ENCODE results near the gene CD300LB. TPM values are rescaled to one million over a fixed set of nuclear protein-coding genes. Genes with fewer than 3 reads are reported as not detected.
A peak's percentile ranks its signal among the peaks of the same experiment; 100 is the strongest.

The CD300LB gene
- total and polyA plus RNA-seq, 10 of the 15 experiments (the other 5 are each of a cell fraction or from before 2014, with no cell fraction given), result 0.08 to 0.57 (median 0.25) TPM; not detected in 4

DNA sequence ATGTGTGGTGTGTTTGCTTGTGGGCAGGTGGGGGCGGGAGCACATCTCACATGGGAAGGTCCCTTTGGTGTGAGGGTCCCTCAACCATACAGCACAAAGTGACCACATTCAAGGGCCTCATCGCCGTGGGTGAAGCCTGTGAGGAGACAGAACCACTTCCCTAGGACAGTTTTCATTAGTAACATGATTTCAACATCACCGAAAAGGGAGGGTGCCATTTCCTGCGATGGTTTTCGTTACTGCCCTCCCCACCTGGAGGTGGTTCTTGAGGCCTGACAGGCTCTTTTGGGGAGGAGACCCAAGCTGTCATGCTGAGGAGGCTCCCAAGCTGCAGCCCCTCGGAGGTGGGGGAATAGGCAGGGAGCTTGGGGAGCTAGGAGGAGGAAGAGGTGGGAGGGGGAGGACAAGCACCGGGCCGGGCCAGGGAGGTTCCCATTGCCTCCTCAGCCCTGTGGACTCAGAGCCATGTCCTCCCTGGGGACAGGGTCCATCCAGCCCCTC is 9.5 kb downstream of the CD300LB start:
- SMC1A ChIA-PET (ENCODE audit: uncharacterized antibody, unreplicated experiment), result interaction anchor here (2.0 to 4.0 kb wide), 2 partner anchors 10 kb away, joined by 8 to 21 read pairs; partner anchors contain the start of gene CD300LB
- ATAC-seq, result peak; percentile 68
- RAD21 ChIA-PET (ENCODE audit: unreplicated experiment), result interaction anchor here (1.2 kb wide), 1 partner anchor 79 kb away, joined by 3 read pairs; no protein-coding TSS in a partner anchor
- no peak overlapping the region for H3K4me3 ChIP-seq
- FAIRE-seq, result no peak
- H3K4me1 ChIP-seq (ENCODE audit: control insufficient read depth, insufficient read depth, low read length), result peaks cover 10% of the 10 kb centered on the region
- H3K36me3 ChIP-seq (ENCODE audit: control insufficient read depth in 2 of 2, insufficient read depth in 2 of 2, low read length in 1 of 2), result no peaks in the 10 kb centered on the region
- no peak overlapping the region for H3K9ac ChIP-seq (ENCODE audit: control insufficient read depth, insufficient read depth, low read length)
- no peaks in the 10 kb centered on the region; the same call in 2 of the 3 replicates for H3K9me3 ChIP-seq (replicated peaks; ENCODE audit: control insufficient read depth, insufficient read depth, low read length)
- H3K27me3 ChIP-seq (replicated peaks in 1 of 2; ENCODE audit: control insufficient read depth in 2 of 2, insufficient read depth in 2 of 2, low read length in 1 of 2), result no peaks in the 10 kb centered on the region; a peak in 1 of 4 replicates
- CTCF ChIA-PET, result interaction anchor here (0.6 to 1.4 kb wide), 4 partner anchors 11 to 229 kb away, joined by 3 to 4 read pairs (median 3); partner anchors contain the start of gene GPR142
- DNase-seq (ENCODE audit: low read depth, low spot score), result no peak
- BruUV-seq (replicated peaks), result no TSS peak
- no peaks in the 10 kb centered on the region for H3K79me2 ChIP-seq (ENCODE audit: control insufficient read depth, insufficient read depth, low read length)
- in situ Hi-C loops (cut with MboI), result no loop called here
- H3K27ac ChIP-seq (ENCODE audit: control insufficient read depth, insufficient read depth), result no peak overlapping the region
- intact Hi-C loops (cut with micrococcal nuclease; ENCODE audit: unreplicated experiment), result no loop called here
- H4K20me1 ChIP-seq (ENCODE audit: control insufficient read depth, insufficient read depth), result no peaks in the 10 kb centered on the region
- no peak overlapping the region for H3K4me2 ChIP-seq (ENCODE audit: control insufficient read depth, insufficient read depth)
- WGBS (ENCODE audit: insufficient coverage, insufficient replicate concordance, low lambda C conversion rate, missing lambda C conversion rate), result 2% methylated on average over 6 of the region's 9 CpGs
- H2AFZ ChIP-seq (ENCODE audit: control insufficient read depth, low read depth, low read length), result no peak overlapping the region
- POLR2A ChIA-PET, result interaction anchor here (1.0 kb wide), 2 partner anchors 9 to 10 kb away, joined by 3 to 4 read pairs; no protein-coding TSS in a partner anchor
- TF ChIP-seq FOXM1 (IDR thresholded peaks at IDR 0.05; ENCODE audit: low read depth, low read length), result no peak
- no peak for TF ChIP-seq TARDBP (IDR thresholded peaks at IDR 0.05; ENCODE audit: borderline replicate concordance)
- TF ChIP-seq, protein P1, sequence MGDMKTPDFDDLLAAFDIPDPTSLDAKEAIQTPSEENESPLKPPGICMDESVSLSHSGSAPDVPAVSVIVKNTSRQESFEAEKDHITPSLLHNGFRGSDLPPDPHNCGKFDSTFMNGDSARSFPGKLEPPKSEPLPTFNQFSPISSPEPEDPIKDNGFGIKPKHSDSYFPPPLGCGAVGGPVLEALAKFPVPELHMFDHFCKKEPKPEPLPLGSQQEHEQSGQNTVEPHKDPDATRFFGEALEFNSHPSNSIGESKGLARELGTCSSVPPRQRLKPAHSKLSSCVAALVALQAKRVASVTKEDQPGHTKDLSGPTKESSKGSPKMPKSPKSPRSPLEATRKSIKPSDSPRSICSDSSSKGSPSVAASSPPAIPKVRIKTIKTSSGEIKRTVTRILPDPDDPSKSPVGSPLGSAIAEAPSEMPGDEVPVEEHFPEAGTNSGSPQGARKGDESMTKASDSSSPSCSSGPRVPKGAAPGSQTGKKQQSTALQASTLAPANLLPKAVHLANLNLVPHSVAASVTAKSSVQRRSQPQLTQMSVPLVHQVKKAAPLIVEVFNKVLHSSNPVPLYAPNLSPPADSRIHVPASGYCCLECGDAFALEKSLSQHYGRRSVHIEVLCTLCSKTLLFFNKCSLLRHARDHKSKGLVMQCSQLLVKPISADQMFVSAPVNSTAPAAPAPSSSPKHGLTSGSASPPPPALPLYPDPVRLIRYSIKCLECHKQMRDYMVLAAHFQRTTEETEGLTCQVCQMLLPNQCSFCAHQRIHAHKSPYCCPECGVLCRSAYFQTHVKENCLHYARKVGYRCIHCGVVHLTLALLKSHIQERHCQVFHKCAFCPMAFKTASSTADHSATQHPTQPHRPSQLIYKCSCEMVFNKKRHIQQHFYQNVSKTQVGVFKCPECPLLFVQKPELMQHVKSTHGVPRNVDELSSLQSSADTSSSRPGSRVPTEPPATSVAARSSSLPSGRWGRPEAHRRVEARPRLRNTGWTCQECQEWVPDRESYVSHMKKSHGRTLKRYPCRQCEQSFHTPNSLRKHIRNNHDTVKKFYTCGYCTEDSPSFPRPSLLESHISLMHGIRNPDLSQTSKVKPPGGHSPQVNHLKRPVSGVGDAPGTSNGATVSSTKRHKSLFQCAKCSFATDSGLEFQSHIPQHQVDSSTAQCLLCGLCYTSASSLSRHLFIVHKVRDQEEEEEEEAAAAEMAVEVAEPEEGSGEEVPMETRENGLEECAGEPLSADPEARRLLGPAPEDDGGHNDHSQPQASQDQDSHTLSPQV (IDR thresholded peaks at IDR 0.05), result no peak
- no peak for TF ChIP-seq ASH2L (IDR thresholded peaks at IDR 0.05; ENCODE audit: borderline replicate concordance, low read depth)
- TF ChIP-seq, protein P2, sequence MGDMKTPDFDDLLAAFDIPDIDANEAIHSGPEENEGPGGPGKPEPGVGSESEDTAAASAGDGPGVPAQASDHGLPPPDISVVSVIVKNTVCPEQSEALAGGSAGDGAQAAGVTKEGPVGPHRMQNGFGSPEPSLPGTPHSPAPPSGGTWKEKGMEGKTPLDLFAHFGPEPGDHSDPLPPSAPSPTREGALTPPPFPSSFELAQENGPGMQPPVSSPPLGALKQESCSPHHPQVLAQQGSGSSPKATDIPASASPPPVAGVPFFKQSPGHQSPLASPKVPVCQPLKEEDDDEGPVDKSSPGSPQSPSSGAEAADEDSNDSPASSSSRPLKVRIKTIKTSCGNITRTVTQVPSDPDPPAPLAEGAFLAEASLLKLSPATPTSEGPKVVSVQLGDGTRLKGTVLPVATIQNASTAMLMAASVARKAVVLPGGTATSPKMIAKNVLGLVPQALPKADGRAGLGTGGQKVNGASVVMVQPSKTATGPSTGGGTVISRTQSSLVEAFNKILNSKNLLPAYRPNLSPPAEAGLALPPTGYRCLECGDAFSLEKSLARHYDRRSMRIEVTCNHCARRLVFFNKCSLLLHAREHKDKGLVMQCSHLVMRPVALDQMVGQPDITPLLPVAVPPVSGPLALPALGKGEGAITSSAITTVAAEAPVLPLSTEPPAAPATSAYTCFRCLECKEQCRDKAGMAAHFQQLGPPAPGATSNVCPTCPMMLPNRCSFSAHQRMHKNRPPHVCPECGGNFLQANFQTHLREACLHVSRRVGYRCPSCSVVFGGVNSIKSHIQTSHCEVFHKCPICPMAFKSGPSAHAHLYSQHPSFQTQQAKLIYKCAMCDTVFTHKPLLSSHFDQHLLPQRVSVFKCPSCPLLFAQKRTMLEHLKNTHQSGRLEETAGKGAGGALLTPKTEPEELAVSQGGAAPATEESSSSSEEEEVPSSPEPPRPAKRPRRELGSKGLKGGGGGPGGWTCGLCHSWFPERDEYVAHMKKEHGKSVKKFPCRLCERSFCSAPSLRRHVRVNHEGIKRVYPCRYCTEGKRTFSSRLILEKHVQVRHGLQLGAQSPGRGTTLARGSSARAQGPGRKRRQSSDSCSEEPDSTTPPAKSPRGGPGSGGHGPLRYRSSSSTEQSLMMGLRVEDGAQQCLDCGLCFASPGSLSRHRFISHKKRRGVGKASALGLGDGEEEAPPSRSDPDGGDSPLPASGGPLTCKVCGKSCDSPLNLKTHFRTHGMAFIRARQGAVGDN (IDR thresholded peaks at IDR 0.05), result 0 out of 2 replicates have a peak, but pooled peaks have one; percentile 44
- TF ChIP-seq RB1 (IDR thresholded peaks at IDR 0.05; ENCODE audit: borderline replicate concordance), result no peak
- peak; percentile 42 for TF ChIP-seq MEF2B (IDR thresholded peaks at IDR 0.05; ENCODE audit: partially characterized antibody, poor library complexity, severe bottlenecking)
- TF ChIP-seq JUND (IDR thresholded peaks at IDR 0.05; ENCODE audit: low read depth, low read length), result no peak
- no peak for TF ChIP-seq NFYB (IDR thresholded peaks at IDR 0.05; ENCODE audit: insufficient read depth, low read depth, low read length)
- no peak for TF ChIP-seq BMI1 (IDR thresholded peaks at IDR 0.05; ENCODE audit: borderline replicate concordance)
- TF ChIP-seq SREBF1 (IDR thresholded peaks at IDR 0.05; ENCODE audit: low read length), result no peak
- no peak for TF ChIP-seq POLR2AphosphoS5 (IDR thresholded peaks at IDR 0.05; ENCODE audit: low read length)
- TF ChIP-seq CBX3 (IDR thresholded peaks at IDR 0.05; ENCODE audit: borderline replicate concordance, low read depth), result no peak
- no peak for TF ChIP-seq CHD2 (IDR thresholded peaks at IDR 0.05; ENCODE audit: borderline replicate concordance, low read depth, low read length)
- no peak for TF ChIP-seq TCF3 (IDR thresholded peaks at IDR 0.05; ENCODE audit: borderline replicate concordance, insufficient read depth, low read depth, low read length)

All from GM12878 (cell line).